Psoas muscle (tissue), 8 donors: ENCODE results near the gene TAT. TPM values are rescaled to one million over a fixed set of nuclear protein-coding genes. Genes with fewer than 3 reads are reported as not detected.

Experiments used
- ATAC-seq, 4 donors: fragments of 200-7000 bp; cut with Tn5 transposase; one replicate each; pipeline ENCODE4 v1.9.1; 2020; ENCODE audit warnings: moderate library complexity in 3 of 4, mild to moderate bottlenecking in 2 of 4
- DNase-seq, 2 donors: peaks; one replicate each; pipeline ENCODE4 v3.0.0-alpha.2; 2020
- H3K27ac ChIP-seq: fragments of 200-600 bp; one replicate; pipeline ENCODE4 v1.8.0; 2022
- H3K27me3 ChIP-seq, 3 donors: fragments of 200-600 bp in 1 of 3; one replicate each; pipeline versions ENCODE4 v1.6.1 to v1.8.0; 2013 to 2022; ENCODE audit warnings: low read length in 2 of 3, mild to moderate bottlenecking in 2 of 3, moderate library complexity in 1 of 3; ENCODE audit not compliant: insufficient read depth in 3 of 3
- H3K36me3 ChIP-seq, 2 donors: fragments of 200-600 bp in 1 of 2; one replicate each; pipeline versions ENCODE4 v1.6.1 to v1.8.0; 2013 to 2022; ENCODE audit warnings: low read depth in 1 of 2, mild to moderate bottlenecking in 1 of 2, moderate library complexity in 1 of 2; ENCODE audit not compliant: insufficient read depth in 1 of 2
- H3K4me1 ChIP-seq: fragments of 200-600 bp; one replicate; pipeline ENCODE4 v1.8.0; 2022
- H3K4me3 ChIP-seq: fragments of 200-600 bp; one replicate; pipeline ENCODE4 v1.8.0; 2022; ENCODE audit warnings: mild to moderate bottlenecking
- H3K9me3 ChIP-seq: fragments of 200-600 bp; one replicate; pipeline ENCODE4 v1.8.0; 2022
- WGBS, 3 donors: extraction: QIAGEN DNeasy Blood & Tissue Kit; methylation state at CpG; one replicate each; pipeline versions ENCODE4 v1.1.6 to v1.1.7; 2013; 5-methylcytosine and 5-hydroxymethylcytosine counted together
- intact Hi-C, 2 donors: fragments of 100-400 bp; cut with DNase I; formaldehyde crosslinking; loops; one replicate each; pipeline versions ENCODE4 v1.11.0 to v1.14.2; 2022
- polyA plus RNA-seq, 3 donors: library from polyadenylated mRNA; stranded (reverse); fragments of 200-250 nt; gene quantifications; one replicate each; pipeline ENCODE4 v1.2.3, GENCODE V29; 2013
- total RNA-seq, 4 donors: library from RNA; stranded (reverse); fragmentation: NEBNext Ultra II Directional in 2 of 4; extraction: Animal tissue kit (Norgen Biotek cat#: 25700) in 2 of 4; gene quantifications; one replicate each; pipeline versions ENCODE4 v1.2.1 to v1.2.4, GENCODE V29; 2021 to 2023
- TF ChIP-seq, protein P1 (sequence below): fragments of 200-600 bp; IDR thresholded peaks from one replicate; pipeline ENCODE4 v1.8.0; 2022; ENCODE audit warnings: antibody characterized with exemption
- donor health status: healthy with polysubstance abuse.
- donor health status: DM: no; HTN: no; CAD: no; lungs with moderate emphysema.
- donor health status: Bipolar disorder and iron deficiency.
- donor health status: healthy.
- donor health status: DM: yes; HTN: yes; CAD: no.
- donor health status: DM: no; HTN: no; CAD: no.
- donor health status: DM: no; HTN: no; CAD: no.
- donor health status: DM: yes; HTN: yes; CAD: no.

Gene TAT
- total and polyA plus RNA-seq, 7 donors: 0.17 to 0.26 TPM; not detected in 5

DNA sequence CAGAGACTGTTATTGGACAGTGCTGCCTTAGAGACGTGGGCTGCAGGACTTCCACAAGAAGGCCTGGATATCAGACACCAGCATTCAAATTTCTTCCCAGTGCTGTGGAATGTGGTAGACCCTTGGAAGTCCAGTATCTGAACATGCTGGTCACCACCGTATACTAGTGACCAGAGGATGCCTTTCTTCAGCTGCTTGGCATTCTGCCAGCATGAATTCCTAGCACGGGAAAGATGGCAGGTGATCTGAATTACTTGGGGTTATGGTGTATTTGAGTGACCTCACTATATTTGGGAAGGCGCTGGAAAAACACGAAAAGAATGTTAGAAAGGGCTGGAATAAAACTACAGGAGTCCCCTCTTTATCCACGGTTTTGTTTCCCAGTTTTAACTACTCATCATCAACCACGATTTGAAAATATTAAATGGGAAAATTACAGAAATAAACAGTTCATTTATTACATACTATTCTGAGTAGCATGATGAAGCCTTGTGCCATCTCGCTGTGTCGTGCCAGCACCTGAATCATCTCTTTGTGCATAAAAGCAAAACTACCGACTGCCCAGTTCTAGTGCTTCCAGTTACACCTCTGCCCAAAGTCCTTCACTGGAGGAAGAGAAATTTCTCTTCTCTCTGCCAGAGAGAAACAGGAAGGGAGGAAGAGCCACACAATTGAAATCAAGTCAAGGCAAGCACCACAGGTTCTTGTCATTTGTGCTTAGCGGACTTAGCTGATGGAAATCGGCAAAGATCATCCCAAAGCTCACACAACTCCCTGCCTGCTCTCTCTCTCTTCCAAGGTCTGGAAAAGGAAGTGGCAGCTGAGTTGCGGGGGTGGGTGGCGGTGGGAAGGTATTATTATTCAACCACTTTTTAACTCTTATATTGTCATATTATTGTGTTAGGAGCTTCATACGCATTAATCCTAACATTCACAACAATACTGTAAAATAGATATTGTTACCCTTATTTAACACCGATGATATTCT is 52.0 kb downstream of the TAT start:
- ATAC-seq (no peak), DNase-seq (no peak)
- H3K27me3 ChIP-seq: peaks cover 0 to 34% (median 0%) of the 10 kb centered on the region in 3 donors
- intact Hi-C loops: no loop called here
- H3K4me1 ChIP-seq: no peaks in the 10 kb centered on the region
- H3K27ac ChIP-seq: no peak overlapping the region
- no peaks in the 10 kb centered on the region for H3K36me3 ChIP-seq
- TF ChIP-seq, protein P1, sequence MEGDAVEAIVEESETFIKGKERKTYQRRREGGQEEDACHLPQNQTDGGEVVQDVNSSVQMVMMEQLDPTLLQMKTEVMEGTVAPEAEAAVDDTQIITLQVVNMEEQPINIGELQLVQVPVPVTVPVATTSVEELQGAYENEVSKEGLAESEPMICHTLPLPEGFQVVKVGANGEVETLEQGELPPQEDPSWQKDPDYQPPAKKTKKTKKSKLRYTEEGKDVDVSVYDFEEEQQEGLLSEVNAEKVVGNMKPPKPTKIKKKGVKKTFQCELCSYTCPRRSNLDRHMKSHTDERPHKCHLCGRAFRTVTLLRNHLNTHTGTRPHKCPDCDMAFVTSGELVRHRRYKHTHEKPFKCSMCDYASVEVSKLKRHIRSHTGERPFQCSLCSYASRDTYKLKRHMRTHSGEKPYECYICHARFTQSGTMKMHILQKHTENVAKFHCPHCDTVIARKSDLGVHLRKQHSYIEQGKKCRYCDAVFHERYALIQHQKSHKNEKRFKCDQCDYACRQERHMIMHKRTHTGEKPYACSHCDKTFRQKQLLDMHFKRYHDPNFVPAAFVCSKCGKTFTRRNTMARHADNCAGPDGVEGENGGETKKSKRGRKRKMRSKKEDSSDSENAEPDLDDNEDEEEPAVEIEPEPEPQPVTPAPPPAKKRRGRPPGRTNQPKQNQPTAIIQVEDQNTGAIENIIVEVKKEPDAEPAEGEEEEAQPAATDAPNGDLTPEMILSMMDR: no peak
- WGBS, 3 donors: 27 to 30% (median 28%) methylated on average over 16 of the region's 16 CpGs
- H3K4me3 ChIP-seq: no peak overlapping the region
- no peaks in the 10 kb centered on the region for H3K9me3 ChIP-seq

DNA sequence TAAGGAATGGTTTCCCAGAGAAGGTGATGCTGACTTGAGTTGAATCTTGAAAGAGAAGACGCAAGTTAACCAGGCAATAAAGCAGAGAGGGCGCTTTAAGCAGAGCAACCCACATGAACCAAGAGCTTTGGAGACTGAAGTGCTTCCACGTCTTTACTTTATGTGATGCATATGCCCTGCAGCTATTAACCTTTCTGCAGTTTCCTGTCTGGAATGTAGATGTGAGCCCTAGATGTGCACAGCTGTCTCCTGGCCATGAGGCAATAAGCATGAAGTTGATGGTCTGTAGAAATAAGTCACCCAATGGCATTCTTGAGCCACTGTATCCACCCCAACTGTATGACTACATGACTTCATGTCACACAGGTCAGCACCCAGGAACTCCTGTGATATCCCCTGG is 56.3 kb downstream of the TAT start:
- no peak for DNase-seq
- 61 to 73% (median 68%) methylated on average over 3 of the region's 3 CpGs for WGBS, 3 donors
- no peaks in the 10 kb centered on the region for H3K4me1 ChIP-seq
- no peaks in the 10 kb centered on the region for H3K36me3 ChIP-seq
- H3K4me3 ChIP-seq: no peak overlapping the region
- intact Hi-C loops: no loop called here
- TF ChIP-seq, protein P1: no peak
- peaks cover 0 to 28% (median 0%) of the 10 kb centered on the region in 3 donors for H3K27me3 ChIP-seq
- H3K27ac ChIP-seq: no peak overlapping the region
- ATAC-seq: no peak
- H3K9me3 ChIP-seq: no peaks in the 10 kb centered on the region

Other genes with a start within 250 kb of the TAT start
- gene CALB2, start 218.4 kb downstream of the TAT start, total RNA-seq: under 1 TPM in 2 of 4 donors, not detected in 2; 0.34 to 0.50 TPM
- under 1 TPM; 0.16 to 0.61 (median 0.52) TPM for gene CALB2, start 218.4 kb downstream of the TAT start, polyA plus RNA-seq
- not detected for gene TLE7, start 135.0 kb downstream of the TAT start, total RNA-seq
- gene TLE7, start 135.0 kb downstream of the TAT start, polyA plus RNA-seq: not detected
- 1 to 10 TPM; 3.8 to 7.2 (median 5.4) TPM for gene ZNF23, start 114.8 kb downstream of the TAT start, total RNA-seq
- gene ZNF23, start 114.8 kb downstream of the TAT start, polyA plus RNA-seq: 1 to 10 TPM; 4.8 to 9.3 (median 6.1) TPM
- gene ZNF19, start 87.8 kb downstream of the TAT start, total RNA-seq: 1 to 10 TPM; 1.2 to 2.2 (median 1.7) TPM
- gene ZNF19, start 87.8 kb downstream of the TAT start, polyA plus RNA-seq: 1 to 10 TPM in 2 of 3 donors, under 1 TPM in 1; 0.92 to 1.2 (median 1.2) TPM
- not detected for gene CHST4, start 50.7 kb downstream of the TAT start, total RNA-seq
- gene CHST4, start 50.7 kb downstream of the TAT start, polyA plus RNA-seq: not detected
- not detected for gene MARVELD3, start 49.1 kb upstream of the TAT start, total RNA-seq
- under 1 TPM in 2 of 3 donors, not detected in 1; 0.01 to 0.10 TPM for gene MARVELD3, start 49.1 kb upstream of the TAT start, polyA plus RNA-seq
- 1 to 10 TPM; 3.7 to 5.2 (median 4.3) TPM for gene PHLPP2, start 147.6 kb upstream of the TAT start, total RNA-seq
- 1 to 10 TPM in 2 of 3 donors, under 1 TPM in 1; 0.96 to 2.9 (median 1.0) TPM for gene PHLPP2, start 147.6 kb upstream of the TAT start, polyA plus RNA-seq
- gene AP1G1, start 231.7 kb upstream of the TAT start, total RNA-seq: 10 to 100 TPM; 54.1 to 69.8 (median 62.8) TPM
- 10 to 100 TPM; 19.7 to 67.3 (median 25.6) TPM for gene AP1G1, start 231.7 kb upstream of the TAT start, polyA plus RNA-seq